SIG-M5 treated with dmso at 0.1 percent for 504 hours (cell line): Measurements from ENCODE around the gene PHAF1.

Experiments used
- DNase-seq: peaks from one replicate; lab custom pipeline; 2025; ENCODE audit not compliant: unreplicated experiment; lab: John Stamatoyannopoulos, UW

PHAF1 gene

GRCh38 chr16:67109407-67110135 lies at the start of gene PHAF1:
TSS of gene PHAF1 (plus strand) at chr16:67109941. CDS start at chr16:67110176, 235 bp downstream.
- DNase-seq = peak; percentile 69

GRCh38 chr16:67063008-67063407 lies 46.7 kb upstream of the PHAF1 start:
- DNase-seq = no peak

- DNase-seq = no peak
These were observed 41.5 kb upstream of the PHAF1 start for GRCh38 chr16:67068212-67068753.

GRCh38 chr16:67071476-67072048 lies 38.2 kb upstream of the PHAF1 start:
- no peak for DNase-seq

GRCh38 chr16:67075331-67075730 lies 34.4 kb upstream of the PHAF1 start:
- DNase-seq = no peak

- DNase-seq = no peak
These were observed 31.9 kb upstream of the PHAF1 start for GRCh38 chr16:67077871-67078270.

GRCh38 chr16:67082100-67082499 lies 27.6 kb upstream of the PHAF1 start:
- DNase-seq = no peak

GRCh38 chr16:67082891-67083290 lies 26.9 kb upstream of the PHAF1 start:
- no peak for DNase-seq

GRCh38 chr16:67084345-67085028 lies 25.3 kb upstream of the PHAF1 start:
- peak; percentile 83 for DNase-seq

GRCh38 chr16:67086822-67087221 lies 22.9 kb upstream of the PHAF1 start:
- DNase-seq = no peak

- DNase-seq = no peak
These were observed 22.4 kb upstream of the PHAF1 start for GRCh38 chr16:67087291-67087690.

- no peak for DNase-seq
These were observed 21.9 kb upstream of the PHAF1 start for GRCh38 chr16:67087803-67088202.

- DNase-seq = no peak
These were observed 21.2 kb upstream of the PHAF1 start for GRCh38 chr16:67088551-67088950.

GRCh38 chr16:67089101-67089500 lies 20.6 kb upstream of the PHAF1 start:
- DNase-seq = no peak

GRCh38 chr16:67091906-67092566 lies 17.7 kb upstream of the PHAF1 start:
- no peak for DNase-seq

- DNase-seq = no peak
These were observed 16.5 kb upstream of the PHAF1 start for GRCh38 chr16:67093098-67093726.

- no peak for DNase-seq
These were observed 11.1 kb upstream of the PHAF1 start for GRCh38 chr16:67098599-67098998.

- DNase-seq = no peak
These were observed 9.0 kb upstream of the PHAF1 start for GRCh38 chr16:67100569-67101310.

GRCh38 chr16:67101311-67102082 lies 8.2 kb upstream of the PHAF1 start:
- no peak for DNase-seq

GRCh38 chr16:67104061-67104460 lies 5.7 kb upstream of the PHAF1 start:
- DNase-seq = no peak
